ENCODE data around the gene DOCK2. TPM values are rescaled to one million over a fixed set of nuclear protein-coding genes. Genes with fewer than 3 reads are reported as not detected.

The DOCK2 gene
- total and polyA plus RNA-seq, 8 donors = 0.73 to 15.6 (median 1.7) TPM

GRCh38 chr5:169627551-169627950 is 9.5 kb upstream of the DOCK2 start:
- no peak for DNase-seq
- no peak overlapping the region for H3K4me3 ChIP-seq

GRCh38 chr5:169628892-169629291 is 8.2 kb upstream of the DOCK2 start:
- ATAC-seq = no peak
- Histone ChIP-seq H3K27ac (no peak overlapping the region), H3K36me3 (no peaks in the 10 kb centered on the region), H3K9me3 (no peaks in the 10 kb centered on the region), H3K27me3 (no peaks in the 10 kb centered on the region), H3K4me3 (no peak overlapping the region), H3K4me1 (no peaks in the 10 kb centered on the region)
- TF ChIP-seq CTCF (IDR thresholded peaks at IDR 0.05) = no peak
- DNase-seq = no peak
- FAIRE-seq = no peak
- intact Hi-C loops (cut with DNase I) = no loop called here
- 63 to 66% methylated on average over 2 of the region's 2 CpGs for WGBS, 2 donors

More at GRCh38 chr5:169627551-169627950, 9.5 kb upstream of the DOCK2 start:
- ATAC-seq = no peak
- intact Hi-C loops (cut with DNase I) = no loop called here
- Histone ChIP-seq H3K9me3 (no peaks in the 10 kb centered on the region), H3K4me1 (no peaks in the 10 kb centered on the region), H3K27me3 (no peaks in the 10 kb centered on the region), H3K27ac (no peak overlapping the region), H3K36me3 (no peaks in the 10 kb centered on the region)
- FAIRE-seq = no peak
- 61 to 69% methylated on average over 3 of the region's 3 CpGs for WGBS, 2 donors
- TF ChIP-seq CTCF (IDR thresholded peaks at IDR 0.05) = no peak

- 67 to 73% methylated on average over 6 of the region's 6 CpGs for WGBS, 2 donors
- no peak for TF ChIP-seq CTCF (IDR thresholded peaks at IDR 0.05)
- no peak overlapping the region for H3K27ac ChIP-seq
- no peak for FAIRE-seq
- H3K36me3 ChIP-seq = no peaks in the 10 kb centered on the region
- no peak overlapping the region for H3K4me3 ChIP-seq
- ATAC-seq = peak in 1 of 4 donors; percentile 20
- no peak for DNase-seq
- H3K27me3 ChIP-seq = no peaks in the 10 kb centered on the region
- H3K9me3 ChIP-seq = no peaks in the 10 kb centered on the region
- no peaks in the 10 kb centered on the region for H3K4me1 ChIP-seq
- intact Hi-C loops (cut with DNase I) = no loop called here
These were observed 7.1 kb upstream of the DOCK2 start for GRCh38 chr5:169629847-169630548.

GRCh38 chr5:169631360-169631759 is 5.7 kb upstream of the DOCK2 start:
- no peak for ATAC-seq
- Histone ChIP-seq H3K27me3 (peaks cover 0 to 5% (median 0%) of the 10 kb centered on the region in 4 donors), H3K36me3 (no peaks in the 10 kb centered on the region), H3K27ac (no peak overlapping the region), H3K4me1 (no peaks in the 10 kb centered on the region), H3K9me3 (no peaks in the 10 kb centered on the region), H3K4me3 (no peak overlapping the region)
- no peak for DNase-seq
- 56 to 72% methylated on average over 4 of the region's 4 CpGs for WGBS, 2 donors
- no peak for TF ChIP-seq CTCF (IDR thresholded peaks at IDR 0.05)
- no peak for FAIRE-seq
- intact Hi-C loops (cut with DNase I) = no loop called here

- no peak for TF ChIP-seq CTCF (IDR thresholded peaks at IDR 0.05)
- no peak overlapping the region for H3K27ac ChIP-seq
- no peak for ATAC-seq
- H3K9me3 ChIP-seq = no peaks in the 10 kb centered on the region
- no peaks in the 10 kb centered on the region for H3K4me1 ChIP-seq
- H3K27me3 ChIP-seq = peaks cover 0 to 16% (median 0%) of the 10 kb centered on the region in 4 donors
- H3K4me3 ChIP-seq = no peak overlapping the region
- WGBS, 2 donors = 39 to 47% methylated on average over 1 of the region's 1 CpG
- no peak for FAIRE-seq
- intact Hi-C loops (cut with DNase I) = no loop called here
- H3K36me3 ChIP-seq = no peaks in the 10 kb centered on the region
- no peak for DNase-seq
These were observed 4.1 kb upstream of the DOCK2 start for GRCh38 chr5:169632946-169633345.
